Measurements from ENCODE around the gene FZR1.

Gene FZR1

GRCh38 chr19:3513229-3514140, 7.4 kb downstream of the FZR1 start:
- DNase-seq (ENCODE audit: low read depth in 1 of 2, low spot score in 1 of 2) = no peak

GRCh38 chr19:3514930-3515329, 8.8 kb downstream of the FZR1 start:
- no peak for DNase-seq (ENCODE audit: low read depth in 1 of 2, low spot score in 1 of 2)

- DNase-seq (ENCODE audit: low read depth in 1 of 2, low spot score in 1 of 2) = no peak
Measured at GRCh38 chr19:3515891-3516422, 9.8 kb downstream of the FZR1 start.

GRCh38 chr19:3516675-3517207, 10.6 kb downstream of the FZR1 start:
- DNase-seq (ENCODE audit: low read depth in 1 of 2, low spot score in 1 of 2) = no peak

GRCh38 chr19:3517638-3518037, 11.5 kb downstream of the FZR1 start:
- no peak for DNase-seq (ENCODE audit: low read depth in 1 of 2, low spot score in 1 of 2)

- DNase-seq (ENCODE audit: low read depth in 1 of 2, low spot score in 1 of 2) = no peak
Measured at GRCh38 chr19:3518255-3518654, 12.1 kb downstream of the FZR1 start.

- no peak for DNase-seq (ENCODE audit: low read depth in 1 of 2, low spot score in 1 of 2)
Measured at GRCh38 chr19:3518659-3519058, 12.5 kb downstream of the FZR1 start.

GRCh38 chr19:3519126-3519525, 13.0 kb downstream of the FZR1 start:
- no peak for DNase-seq (ENCODE audit: low read depth in 1 of 2, low spot score in 1 of 2)

GRCh38 chr19:3520166-3521103, 14.3 kb downstream of the FZR1 start:
- no peak for DNase-seq (ENCODE audit: low read depth in 1 of 2, low spot score in 1 of 2)

GRCh38 chr19:3521104-3521445, 15.0 kb downstream of the FZR1 start:
- no peak for DNase-seq (ENCODE audit: low read depth in 1 of 2, low spot score in 1 of 2)

- DNase-seq (ENCODE audit: low read depth in 1 of 2, low spot score in 1 of 2) = no peak
Measured at GRCh38 chr19:3522421-3523360, 16.6 kb downstream of the FZR1 start.

GRCh38 chr19:3523361-3524077, 17.4 kb downstream of the FZR1 start:
- DNase-seq (ENCODE audit: low read depth in 1 of 2, low spot score in 1 of 2) = no peak

- no peak for DNase-seq (ENCODE audit: low read depth in 1 of 2, low spot score in 1 of 2)
Measured at GRCh38 chr19:3524078-3524842, 18.1 kb downstream of the FZR1 start.

GRCh38 chr19:3524904-3525451, 18.9 kb downstream of the FZR1 start:
- DNase-seq (ENCODE audit: low read depth in 1 of 2, low spot score in 1 of 2) = no peak

GRCh38 chr19:3526507-3527237, 20.6 kb downstream of the FZR1 start:
- DNase-seq (ENCODE audit: low read depth in 1 of 2, low spot score in 1 of 2) = no peak

- DNase-seq (ENCODE audit: low read depth in 1 of 2, low spot score in 1 of 2) = no peak
Measured at GRCh38 chr19:3527238-3527910, 21.3 kb downstream of the FZR1 start.

- no peak for DNase-seq (ENCODE audit: low read depth in 1 of 2, low spot score in 1 of 2)
Measured at GRCh38 chr19:3528080-3528479, 22.0 kb downstream of the FZR1 start.
